Heart left ventricle (tissue), 13 donors: ENCODE measurements around the gene CTF1.

ENCODE experiments used
- POLR2A ChIP-seq, 2 donors: fragments of 450-650 bp; IDR thresholded peaks; one replicate each; pipeline ENCODE4 v1.6.1; 2017; ENCODE audit warnings: antibody characterized with exemption in 2 of 2, mild to moderate bottlenecking in 2 of 2, moderate library complexity in 2 of 2
- TF ChIP-seq, protein P1 (sequence below), 12 donors: fragments of 200-600 bp; sonication (generic) in 4 of 12; IDR thresholded peaks; one replicate each; pipeline versions ENCODE4 v1.5.0 to v1.8.0; 2018 to 2022; ENCODE audit warnings: antibody characterized with exemption in 12 of 12, mild to moderate bottlenecking in 5 of 12
- donor health status: ischemic (EF 13 %, LVEDD 7.1; RV severe dilation, severe dysfunction).
- donor health status: DM: no; HTN: yes; CAD: no.
- donor health status: DM: no; HTN: no; CAD: no.
- donor health status: ischemic (EF 25% LVEDD 6.9; RV normal size, moderate dysfunction).
- donor health status: ischemic (EF 25% LVEDD 5.7; RV mildly dilated, moderate dysfunction).
- donor health status: ischemic (EF 35%, LVEDD 5.7; RV mildly dilated, moderate dysfunction).
- donor health status: nonischemic (EF 11% LVEDD 7.7; RV severe dilation, severe dysfunction).
- donor health status: DM: yes; HTN: yes; CAD: no.
- donor health status: PGD.
- donor health status: ischemic (EF 29% LVEDD 5.4; RV normal size, mild dysfunction).
- donor health status: nonischemic (EF 23%, LVEDD 6.1; RV moderate dilation, normal function).

DNA sequence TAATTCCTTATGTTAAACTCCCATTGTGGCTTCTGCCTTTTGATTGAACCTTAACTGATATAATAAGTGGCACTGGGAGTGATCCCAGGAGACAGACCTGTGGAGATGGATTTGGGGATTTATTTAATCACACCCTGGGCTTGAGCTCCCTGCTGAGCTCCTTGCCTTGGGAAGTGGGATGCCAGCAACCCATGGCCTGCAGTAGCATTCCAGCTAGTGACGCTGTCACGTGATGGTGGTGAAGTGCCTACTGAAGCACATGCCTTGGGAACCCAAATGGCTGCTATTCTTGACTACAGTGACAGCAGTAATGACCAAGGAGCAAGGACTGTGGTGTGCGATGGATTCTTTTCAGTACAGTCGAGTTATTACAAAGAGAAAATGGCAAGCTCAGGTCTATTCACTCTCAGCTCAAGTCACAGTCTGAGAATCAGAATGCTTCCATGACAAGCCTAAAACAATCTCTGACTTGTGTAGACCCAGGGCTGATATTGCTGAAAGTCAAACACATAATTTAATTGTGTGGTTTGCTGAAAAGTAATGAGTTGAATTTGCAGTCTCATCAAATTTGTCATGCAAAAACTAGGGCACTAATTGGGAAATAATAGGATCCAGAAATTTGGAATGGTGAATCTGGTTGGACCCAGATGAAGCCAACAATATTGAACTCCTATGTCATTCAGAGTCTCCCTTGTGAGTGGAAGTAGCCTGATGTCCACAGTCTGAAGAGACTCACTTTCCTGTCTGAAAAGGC, 49.6 kb upstream of the CTF1 start:
- TF ChIP-seq, protein P1, sequence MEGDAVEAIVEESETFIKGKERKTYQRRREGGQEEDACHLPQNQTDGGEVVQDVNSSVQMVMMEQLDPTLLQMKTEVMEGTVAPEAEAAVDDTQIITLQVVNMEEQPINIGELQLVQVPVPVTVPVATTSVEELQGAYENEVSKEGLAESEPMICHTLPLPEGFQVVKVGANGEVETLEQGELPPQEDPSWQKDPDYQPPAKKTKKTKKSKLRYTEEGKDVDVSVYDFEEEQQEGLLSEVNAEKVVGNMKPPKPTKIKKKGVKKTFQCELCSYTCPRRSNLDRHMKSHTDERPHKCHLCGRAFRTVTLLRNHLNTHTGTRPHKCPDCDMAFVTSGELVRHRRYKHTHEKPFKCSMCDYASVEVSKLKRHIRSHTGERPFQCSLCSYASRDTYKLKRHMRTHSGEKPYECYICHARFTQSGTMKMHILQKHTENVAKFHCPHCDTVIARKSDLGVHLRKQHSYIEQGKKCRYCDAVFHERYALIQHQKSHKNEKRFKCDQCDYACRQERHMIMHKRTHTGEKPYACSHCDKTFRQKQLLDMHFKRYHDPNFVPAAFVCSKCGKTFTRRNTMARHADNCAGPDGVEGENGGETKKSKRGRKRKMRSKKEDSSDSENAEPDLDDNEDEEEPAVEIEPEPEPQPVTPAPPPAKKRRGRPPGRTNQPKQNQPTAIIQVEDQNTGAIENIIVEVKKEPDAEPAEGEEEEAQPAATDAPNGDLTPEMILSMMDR (IDR thresholded peaks at IDR 0.05), result no peak
- no peak for TF ChIP-seq POLR2A (IDR thresholded peaks at IDR 0.05)
